Epidermal melanocyte (primary cell): ENCODE measurements around the gene SYNPO.

ENCODE experiments used
- DNase-seq: peaks from one replicate; pipeline ENCODE4 v3.0.0; 2011; ENCODE audit warnings: low spot score; ENCODE audit not compliant: insufficient read length

Gene SYNPO, protein sequence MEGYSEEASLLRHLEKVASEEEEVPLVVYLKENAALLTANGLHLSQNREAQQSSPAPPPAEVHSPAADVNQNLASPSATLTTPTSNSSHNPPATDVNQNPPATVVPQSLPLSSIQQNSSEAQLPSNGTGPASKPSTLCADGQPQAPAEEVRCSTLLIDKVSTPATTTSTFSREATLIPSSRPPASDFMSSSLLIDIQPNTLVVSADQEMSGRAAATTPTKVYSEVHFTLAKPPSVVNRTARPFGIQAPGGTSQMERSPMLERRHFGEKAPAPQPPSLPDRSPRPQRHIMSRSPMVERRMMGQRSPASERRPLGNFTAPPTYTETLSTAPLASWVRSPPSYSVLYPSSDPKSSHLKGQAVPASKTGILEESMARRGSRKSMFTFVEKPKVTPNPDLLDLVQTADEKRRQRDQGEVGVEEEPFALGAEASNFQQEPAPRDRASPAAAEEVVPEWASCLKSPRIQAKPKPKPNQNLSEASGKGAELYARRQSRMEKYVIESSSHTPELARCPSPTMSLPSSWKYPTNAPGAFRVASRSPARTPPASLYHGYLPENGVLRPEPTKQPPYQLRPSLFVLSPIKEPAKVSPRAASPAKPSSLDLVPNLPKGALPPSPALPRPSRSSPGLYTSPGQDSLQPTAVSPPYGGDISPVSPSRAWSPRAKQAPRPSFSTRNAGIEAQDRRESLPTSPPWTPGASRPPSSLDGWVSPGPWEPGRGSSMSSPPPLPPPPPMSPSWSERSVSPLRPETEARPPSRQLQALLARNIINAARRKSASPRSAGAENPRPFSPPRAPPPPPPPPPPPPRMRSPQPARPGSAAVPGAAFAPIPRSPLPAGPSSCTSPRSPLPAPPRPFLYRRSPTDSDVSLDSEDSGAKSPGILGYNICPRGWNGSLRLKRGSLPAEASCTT

GRCh38 chr5:150640311-150641005 lies at the start of gene SYNPO:
Gene SYNPO (plus strand): TSS chr5:150640660. CDS start chr5:150648276, 7,616 bp downstream.
- DNase-seq = no peak

DNA sequence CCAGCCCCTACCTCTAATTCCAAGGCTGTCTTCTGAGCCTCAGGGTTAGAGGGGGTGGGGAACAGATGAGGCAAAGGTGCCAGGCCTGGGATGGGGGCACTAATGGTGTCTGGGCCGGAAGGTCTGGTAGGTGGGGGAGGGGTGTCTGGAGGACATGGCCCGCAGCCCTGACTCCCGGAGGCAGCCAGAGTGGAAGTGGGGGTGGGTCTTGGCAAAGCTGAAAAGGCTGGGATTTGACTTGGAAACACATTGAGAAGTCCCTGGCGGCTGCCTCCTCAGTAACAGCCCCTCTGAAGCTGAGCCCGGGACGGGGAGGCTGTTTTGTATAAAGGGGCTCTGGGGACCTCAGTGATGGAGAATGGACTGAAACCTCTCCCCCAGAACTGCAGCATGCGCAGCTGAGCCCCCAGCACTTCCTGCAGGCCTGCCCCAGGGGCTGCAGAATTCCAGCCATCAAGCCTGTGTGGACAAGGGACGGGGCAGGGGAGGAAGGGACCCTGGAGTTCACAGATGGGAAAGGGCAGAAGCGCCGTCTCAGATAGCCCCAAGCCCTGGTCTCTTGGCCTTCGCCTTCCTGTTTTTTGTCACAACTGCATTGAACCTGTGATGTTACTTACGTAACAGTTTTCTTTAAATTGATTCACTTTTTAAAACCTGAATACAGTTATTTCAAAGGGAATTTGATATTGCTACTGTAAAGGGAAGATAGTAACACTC lies 49.3 kb upstream of the SYNPO start:
- no peak for DNase-seq

GRCh38 chr5:150593593-150593992 lies 46.9 kb upstream of the SYNPO start:
- no peak for DNase-seq

- no peak for DNase-seq
Measured at GRCh38 chr5:150593996-150594395, 46.5 kb upstream of the SYNPO start.

- no peak for DNase-seq
Measured at GRCh38 chr5:150595466-150596031, 44.9 kb upstream of the SYNPO start.

GRCh38 chr5:150596313-150596712 lies 44.1 kb upstream of the SYNPO start:
- DNase-seq = no peak

DNA sequence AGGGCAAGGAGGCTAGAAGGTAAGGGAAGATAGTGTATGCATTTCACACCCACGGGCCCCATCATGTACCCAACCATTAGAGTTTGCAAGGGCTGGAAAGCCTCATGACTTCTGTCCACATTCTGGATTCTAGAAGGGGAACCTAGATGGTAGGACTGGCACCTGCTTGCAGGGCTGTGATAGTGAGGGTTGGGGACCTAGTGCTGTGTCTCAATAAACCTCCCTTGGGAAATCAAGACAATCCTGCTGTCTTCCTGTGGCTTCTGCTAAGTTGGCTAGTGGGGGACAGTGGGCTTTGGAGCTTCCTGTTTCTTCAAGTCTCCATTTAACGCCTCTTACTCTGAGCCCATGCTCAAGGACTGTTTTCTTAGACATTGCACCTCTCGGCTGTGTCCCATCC lies 43.6 kb upstream of the SYNPO start:
- no peak for DNase-seq

DNA sequence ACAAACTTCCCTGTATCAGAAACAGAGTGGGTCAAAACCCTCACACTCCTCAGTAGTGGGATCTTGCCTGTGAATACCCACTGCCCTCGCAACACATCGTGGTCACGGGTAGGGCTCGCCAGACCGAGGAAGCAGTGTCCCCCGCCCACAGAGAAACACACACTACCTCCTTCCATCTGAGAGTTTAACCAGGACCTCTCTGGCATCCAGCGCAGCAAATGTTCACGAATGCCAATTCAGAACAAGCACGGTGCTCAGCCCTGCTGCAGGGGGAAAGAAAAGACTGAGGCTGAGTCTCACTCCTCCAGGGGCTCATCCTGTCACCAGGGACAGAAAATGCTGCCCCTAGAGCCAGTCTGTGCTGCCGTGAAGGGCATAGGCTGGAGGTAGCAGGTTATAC lies 42.5 kb upstream of the SYNPO start:
- DNase-seq = no peak

DNA sequence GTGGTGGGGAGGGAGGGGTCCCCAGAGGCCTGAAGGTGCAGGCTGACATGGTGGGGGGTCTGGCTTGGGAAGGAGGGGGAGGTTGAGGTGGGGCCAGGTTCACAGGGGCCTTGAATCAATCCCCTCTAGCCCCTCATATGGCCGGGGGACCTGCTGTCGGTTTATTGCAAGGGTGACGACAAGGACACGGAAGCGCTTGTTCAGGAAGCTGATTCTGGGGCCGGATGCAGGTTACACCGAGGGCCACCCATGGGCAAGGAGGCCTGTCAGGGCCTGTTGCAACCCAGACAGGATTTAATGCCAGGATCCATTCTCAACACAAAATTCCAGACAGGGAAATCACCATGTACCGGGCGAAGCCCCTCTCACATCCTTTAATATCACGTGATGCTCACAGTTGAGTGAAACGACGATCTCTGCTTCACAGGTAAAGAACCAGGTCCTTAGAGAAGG lies 41.6 kb upstream of the SYNPO start:
- DNase-seq = no peak

- DNase-seq = no peak
Measured at GRCh38 chr5:150599281-150599680, 41.2 kb upstream of the SYNPO start.

- no peak for DNase-seq
Measured at GRCh38 chr5:150599917-150600511, 40.4 kb upstream of the SYNPO start.

- DNase-seq = peak; percentile 74
Measured at GRCh38 chr5:150600616-150601490, 39.6 kb upstream of the SYNPO start.

DNA sequence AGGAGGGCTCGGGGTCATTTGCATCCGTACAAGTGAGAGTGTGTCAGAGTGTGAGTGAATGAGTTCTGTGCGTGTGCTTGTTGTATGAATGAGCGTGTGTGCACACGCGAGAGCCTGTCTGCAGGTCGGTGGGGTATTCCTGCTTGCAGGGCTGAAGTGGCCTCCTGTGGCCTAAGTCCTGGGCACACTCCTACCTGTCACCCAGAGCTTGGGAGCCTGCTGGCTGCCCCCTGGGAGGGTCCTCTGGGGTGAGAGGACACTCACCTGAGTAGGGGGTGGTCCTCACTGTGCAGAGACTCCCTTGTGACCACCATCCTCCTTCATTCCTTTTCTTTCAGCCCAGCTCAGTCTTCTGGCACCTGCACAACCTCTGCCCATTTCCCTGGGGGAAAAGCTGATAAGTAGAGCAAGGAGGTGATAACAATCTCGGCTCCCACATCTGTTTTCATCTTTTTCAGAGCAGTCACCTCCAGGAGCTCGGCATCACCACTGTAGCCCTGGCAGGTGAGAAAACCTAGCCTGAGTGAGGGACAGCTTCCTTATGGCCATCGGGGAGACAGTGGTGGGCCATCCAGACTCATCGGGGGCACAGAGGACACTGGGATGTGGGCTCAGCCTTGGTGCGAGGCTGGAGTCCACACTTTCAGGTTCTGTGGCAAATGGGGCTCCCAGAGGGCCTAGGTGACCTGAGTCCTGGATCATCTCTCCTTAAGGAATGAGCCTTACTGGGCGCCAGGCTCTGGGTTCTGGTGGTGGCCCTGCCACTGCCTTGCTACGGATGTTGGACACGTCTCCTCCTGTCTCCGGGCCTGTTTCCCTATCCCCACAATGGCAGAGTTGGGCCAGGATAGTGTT lies 38.7 kb upstream of the SYNPO start:
- DNase-seq = no peak

- DNase-seq = peak; percentile 7
Measured at GRCh38 chr5:150603052-150603451, 37.4 kb upstream of the SYNPO start.

GRCh38 chr5:150603491-150603890 lies 37.0 kb upstream of the SYNPO start:
- DNase-seq = no peak

DNA sequence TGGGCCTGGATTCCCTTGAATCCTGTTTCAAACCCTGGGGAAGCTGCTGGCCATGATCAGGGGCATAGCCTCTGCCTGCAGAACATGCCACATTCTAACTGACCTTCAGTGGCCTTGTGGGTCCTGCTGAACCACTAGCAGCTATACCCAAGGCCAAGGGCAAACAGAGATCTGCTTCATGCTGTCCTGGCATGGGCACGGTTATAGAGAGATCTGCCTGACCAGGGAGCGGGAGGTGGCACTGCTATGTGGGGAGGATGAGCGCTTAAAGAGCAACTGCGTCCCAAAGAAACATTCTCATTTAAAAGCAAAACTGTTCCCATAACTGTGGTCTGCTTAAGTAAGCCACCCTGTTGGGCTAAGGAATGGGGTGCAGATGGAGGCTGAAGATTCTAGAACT lies 36.5 kb upstream of the SYNPO start:
- DNase-seq = peak; percentile 5

- no peak for DNase-seq
Measured at GRCh38 chr5:150604894-150605440, 35.5 kb upstream of the SYNPO start.

GRCh38 chr5:150605546-150605945 lies 34.9 kb upstream of the SYNPO start:
- DNase-seq = no peak
